HepG2 (cell line): ENCODE results near the gene TOLLIP. TPM values are rescaled to one million over a fixed set of nuclear protein-coding genes. Genes with fewer than 3 reads are reported as not detected.
A peak's percentile ranks its signal among the peaks of the same experiment; 100 is the strongest.

Experiments used
- ATM ChIP-seq: fragments of 450-650 bp; IDR thresholded peaks from 2 replicates; pipeline ENCODE4 v1.7.1; 2017; ENCODE audit warnings: mild to moderate bottlenecking, borderline replicate concordance
- GMEB2 ChIP-seq: IDR thresholded peaks from 2 replicates; pipeline ENCODE4 v1.6.1; 2016; ENCODE audit warnings: missing biosample characterization, missing genetic modification reagents, low read depth
- HIC2 ChIP-seq: sonication (generic); formaldehyde crosslinking; IDR thresholded peaks from 2 replicates; pipeline ENCODE4 v1.9.0; 2022; ENCODE audit warnings: low read depth, missing genetic modification reagents
- IKZF1 ChIP-seq: fragments of 450-650 bp; IDR thresholded peaks from 2 replicates; pipeline ENCODE4 v1.7.1; 2016
- KDM5B ChIP-seq: sonication (generic); formaldehyde crosslinking; IDR thresholded peaks from 2 replicates; pipeline ENCODE4 v1.4.0; 2020; ENCODE audit warnings: missing genetic modification reagents, mild to moderate bottlenecking, borderline replicate concordance
- MATR3 ChIP-seq: sonication (generic); formaldehyde crosslinking; IDR thresholded peaks from 2 replicates; pipeline ENCODE4 v1.4.0; 2020; ENCODE audit warnings: missing genetic modification reagents
- NFE2L1 ChIP-seq: sonication (generic); formaldehyde crosslinking; IDR thresholded peaks from 2 replicates; pipeline ENCODE4 v1.4.0; 2020; ENCODE audit warnings: missing genetic modification reagents, mild to moderate bottlenecking, borderline replicate concordance
- PAX8 ChIP-seq: sonication (generic); formaldehyde crosslinking; IDR thresholded peaks from 2 replicates; pipeline ENCODE4 v1.8.0; 2022; ENCODE audit warnings: mild to moderate bottlenecking, missing genetic modification reagents, borderline replicate concordance
- POLR2G ChIP-seq: fragments of 200-400 bp; formaldehyde crosslinking; IDR thresholded peaks from 2 replicates; pipeline ENCODE4 v1.6.1; 2018; ENCODE audit warnings: mild to moderate bottlenecking, low read depth, low read length, moderate library complexity
- SNAPC4 ChIP-seq: sonication (generic); formaldehyde crosslinking; IDR thresholded peaks from 2 replicates; pipeline ENCODE4 v1.4.0; 2020; ENCODE audit warnings: mild to moderate bottlenecking, missing genetic modification reagents
- TERF1 ChIP-seq: sonication (generic); formaldehyde crosslinking; IDR thresholded peaks from 2 replicates; pipeline ENCODE4 v1.8.0; 2022; ENCODE audit warnings: mild to moderate bottlenecking, missing genetic modification reagents, moderate library complexity
- ZFP91 ChIP-seq: sonication (generic); formaldehyde crosslinking; IDR thresholded peaks from 2 replicates; pipeline ENCODE4 v1.9.0; 2022; ENCODE audit warnings: missing genetic modification reagents, mild to moderate bottlenecking, borderline replicate concordance
- ZHX1 ChIP-seq: sonication (generic); formaldehyde crosslinking; IDR thresholded peaks from 2 replicates; pipeline ENCODE4 v1.8.1; 2022; ENCODE audit warnings: low read depth, mild to moderate bottlenecking, missing genetic modification reagents
- ZNF792 ChIP-seq: IDR thresholded peaks from 2 replicates; pipeline ENCODE4 v1.6.1; 2016
- ZNF841 ChIP-seq: sonication (generic); formaldehyde crosslinking; IDR thresholded peaks from 2 replicates; pipeline ENCODE4 v1.8.1; 2023; ENCODE audit warnings: missing genetic modification reagents, borderline replicate concordance
- polyA plus RNA-seq, 8 experiments: library from polyadenylated mRNA; depleted of rRNA in 3 of 8; stranded (reverse) in 7 of 8; unstranded in 1 of 8; fragments of >200 nt; fragmentation: Illumina TruSeq in 4 of 8; extraction: Trizol in 4 of 8; gene quantifications; 2 replicates each; pipeline versions ENCODE4 v1.2.1 to v1.2.3, GENCODE V29; 2011 to 2016; ENCODE audit warnings: low read depth in 4 of 8, missing spikeins in 1 of 8, mixed read lengths in 1 of 8; ENCODE audit not compliant: insufficient read depth in 1 of 8
- total RNA-seq, 5 experiments: library from RNA; depleted of rRNA; stranded (reverse); fragments of >200 nt; fragmentation: Illumina TruSeq; extraction: Trizol; gene quantifications; 2 replicates each; pipeline ENCODE4 v1.2.3, GENCODE V29; 2016; ENCODE audit warnings: low read depth in 1 of 5

The TOLLIP gene
- total and polyA plus RNA-seq, 2 of the 13 experiments (the other 11 are each of a cell fraction or from before 2014, with no cell fraction given): 25.9 to 47.5 TPM

GRCh38 chr11:1351278-1351937 is 42.0 kb upstream of the TOLLIP start (continued):
- TF ChIP-seq ZNF841 (CRISPR knock-in tag): no peak
- TF ChIP-seq MATR3 (CRISPR knock-in tag): no peak
- no peak for TF ChIP-seq TERF1 (CRISPR knock-in tag)
- TF ChIP-seq GMEB2 (CRISPR knock-in tag): no peak
- no peak for TF ChIP-seq KDM5B (CRISPR knock-in tag)
- TF ChIP-seq HIC2 (CRISPR knock-in tag): no peak
- no peak for TF ChIP-seq IKZF1
- peak; percentile 100 for TF ChIP-seq SNAPC4 (CRISPR knock-in tag)
- TF ChIP-seq PAX8: no peak
- no peak for TF ChIP-seq ATM
- TF ChIP-seq POLR2G: peak; percentile 58
- no peak for TF ChIP-seq ZNF792 (CRISPR knock-in tag)
- no peak for TF ChIP-seq NFE2L1 (CRISPR knock-in tag)
- TF ChIP-seq ZHX1: no peak
- no peak for TF ChIP-seq ZFP91 (CRISPR knock-in tag)
